Endothelial cell of umbilical vein (primary cell): ENCODE results near the gene ARHGAP28. TPM values are rescaled to one million over a fixed set of nuclear protein-coding genes. Genes with fewer than 3 reads are reported as not detected.

Source experiments
- BruUV-seq: library from RNA; stranded (reverse); fragments of 400-500 nt; replicated peaks from 2 replicates; lab custom pipeline; 2021; lab: Mats Ljungman, UMichigan
- CTCF ChIA-PET: fragments of 300-600, 350-600 bp; sonication (Branson Sonifier 250); formaldehyde crosslinking; loops from one replicate; lab custom pipeline; 2021; ENCODE audit warnings: antibody characterized with exemption, inconsistent platforms; lab: Charles Lee
- POLR2A ChIA-PET: fragments of 300-600, 350-600 bp; sonication (Branson Sonifier 250); formaldehyde crosslinking; loops from one replicate; lab custom pipeline; 2021; ENCODE audit warnings: antibody characterized with exemption, inconsistent platforms; lab: Charles Lee
- DNase-seq: peaks from one replicate; pipeline ENCODE4 v3.0.0-alpha.2; 2011; ENCODE audit warnings: low read depth, low spot score
- FAIRE-seq: peaks from 2 replicates; lab custom pipeline; 2011; peaks lifted over from hg19 to GRCh38; lab: Jason Lieb, UNC
- H2AFZ ChIP-seq: 2 replicates; pipeline ENCODE4 v1.6.0; 2012; ENCODE audit warnings: low read depth, low read length, control low read depth, inconsistent platforms
- H3K27ac ChIP-seq: 2 replicates; pipeline ENCODE4 v1.5.1; 2011; ENCODE audit warnings: low read depth, mild to moderate bottlenecking, control low read depth, low read length, moderate library complexity; ENCODE audit not compliant: insufficient read depth
- H3K27me3 ChIP-seq, 2 experiments: 2 replicates each; pipeline versions ENCODE4 v1.6.0 to v1.6.1; 2011; ENCODE audit warnings: low read length in 2 of 2, mixed read lengths in 1 of 2; ENCODE audit not compliant: control insufficient read depth in 2 of 2, insufficient read depth in 2 of 2
- H3K36me3 ChIP-seq, 2 experiments: 2 replicates in 1 of 2; 3 replicates in 1 of 2; pipeline ENCODE4 v1.5.1; 2011; ENCODE audit warnings: low read length in 2 of 2, mild to moderate bottlenecking in 1 of 2, moderate library complexity in 1 of 2; ENCODE audit not compliant: control insufficient read depth in 2 of 2, insufficient read depth in 2 of 2; ENCODE audit errors: extremely low read depth in 1 of 2
- H3K4me1 ChIP-seq: 3 replicates; pipeline ENCODE4 v1.5.1; 2011; ENCODE audit warnings: mild to moderate bottlenecking, low read length; ENCODE audit not compliant: control insufficient read depth, insufficient read depth; ENCODE audit errors: extremely low read depth
- H3K4me2 ChIP-seq: 2 replicates; pipeline ENCODE4 v1.6.1; 2011; ENCODE audit warnings: low read length, control low read depth, mixed read lengths; ENCODE audit not compliant: insufficient read depth
- H3K4me3 ChIP-seq, 3 experiments: fragments of 200-600 bp in 1 of 3; sonication (generic), shearing (Covaris generic) in 1 of 3; replicated peaks in 1 of 3; 2 replicates each; pipeline ENCODE4 v1.5.1; 2011 to 2016; ENCODE audit warnings: control low read depth in 3 of 3, low read length in 3 of 3, mild to moderate bottlenecking in 2 of 3, inconsistent platforms in 1 of 3, low read depth in 1 of 3, moderate library complexity in 1 of 3; ENCODE audit not compliant: insufficient read depth in 1 of 3
- H3K79me2 ChIP-seq: 2 replicates; pipeline ENCODE4 v1.6.0; 2012; ENCODE audit warnings: low read length, inconsistent platforms; ENCODE audit not compliant: control insufficient read depth, insufficient read depth
- H3K9ac ChIP-seq: replicated peaks from 2 replicates; pipeline ENCODE3; 2011; ENCODE audit warnings: low read length, control low read depth; ENCODE audit not compliant: insufficient read depth; ENCODE audit errors: extremely low read depth
- H3K9me1 ChIP-seq: replicated peaks from 3 replicates; pipeline ENCODE4 v1.6.0; 2011; ENCODE audit warnings: mild to moderate bottlenecking, low read length; ENCODE audit not compliant: control insufficient read depth, insufficient read depth; ENCODE audit errors: extremely low read depth
- H3K9me3 ChIP-seq: replicated peaks from 2 replicates; pipeline ENCODE4 v1.5.1; 2012; ENCODE audit warnings: low read length, inconsistent platforms; ENCODE audit not compliant: control insufficient read depth, insufficient read depth
- H4K20me1 ChIP-seq: replicated peaks from 2 replicates; pipeline ENCODE3; 2011; ENCODE audit warnings: mild to moderate bottlenecking, low read length; ENCODE audit not compliant: control insufficient read depth, insufficient read depth; ENCODE audit errors: extremely low read depth
- CTCF ChIP-seq, 2 donors: IDR thresholded peaks; 1 replicate in 1 of 2; 2 replicates in 1 of 2; pipeline ENCODE4 v1.5.1; 2011; ENCODE audit warnings: low read length in 2 of 2, mild to moderate bottlenecking in 2 of 2, moderate library complexity in 2 of 2, control low read depth in 1 of 2, inconsistent platforms in 1 of 2, low read depth in 1 of 2; ENCODE audit not compliant: insufficient read depth in 1 of 2; ENCODE audit errors: extremely low read depth in 1 of 2
- EZH2 ChIP-seq: IDR thresholded peaks from 2 replicates; pipeline ENCODE4 v1.6.1; 2012; ENCODE audit warnings: borderline replicate concordance, low read depth, mild to moderate bottlenecking, moderate library complexity, low read length, inconsistent platforms; ENCODE audit not compliant: severe bottlenecking
- FOS ChIP-seq: IDR thresholded peaks from 2 replicates; pipeline ENCODE4 v1.6.1; 2011; ENCODE audit warnings: mild to moderate bottlenecking, low read length, moderate library complexity, borderline replicate concordance; ENCODE audit not compliant: insufficient read depth
- GATA2 ChIP-seq: IDR thresholded peaks from 2 replicates; pipeline ENCODE4 v1.7.0; 2011; ENCODE audit warnings: low read depth, mild to moderate bottlenecking, moderate library complexity, mixed read lengths, low read length; ENCODE audit not compliant: insufficient read length, insufficient read depth
- JUN ChIP-seq: IDR thresholded peaks from 2 replicates; pipeline ENCODE4 v1.6.1; 2011; ENCODE audit warnings: borderline replicate concordance, low read depth; ENCODE audit not compliant: insufficient read length, insufficient read depth
- MAX ChIP-seq: IDR thresholded peaks from 2 replicates; pipeline ENCODE4 v1.6.1; 2011; ENCODE audit not compliant: insufficient read depth, insufficient read length
- MYC ChIP-seq: IDR thresholded peaks from one replicate; pipeline ENCODE4 v1.6.1; 2011; ENCODE audit warnings: mild to moderate bottlenecking, low read depth, low read length
- POLR2A ChIP-seq: IDR thresholded peaks from 2 replicates; pipeline ENCODE4 v1.6.1; 2012; ENCODE audit warnings: low read depth, mild to moderate bottlenecking, control low read depth, low read length
- POLR2AphosphoS5 ChIP-seq: IDR thresholded peaks from 2 replicates; pipeline ENCODE4 v1.6.1; 2012; ENCODE audit warnings: low read depth, mild to moderate bottlenecking, control low read depth, low read length, moderate library complexity; ENCODE audit not compliant: insufficient read depth
- dilution Hi-C: fragments of 300-500 bp; cut with MboI; formaldehyde crosslinking; loops from one replicate; pipeline ENCODE4 v1.15.0; 2019; ENCODE audit warnings: low sequenced_read_pairs; ENCODE audit not compliant: extremely low pct_ligation_motif_present
- intact Hi-C: fragments of 100-400 bp; cut with micrococcal nuclease; formaldehyde crosslinking; loops from one replicate; pipeline ENCODE4 v1.10.0; 2022
- polyA plus RNA-seq, 4 experiments: library from polyadenylated mRNA; depleted of rRNA in 3 of 4; stranded (reverse) in 3 of 4; unstranded in 1 of 4; fragments of >200 nt; gene quantifications; 2 replicates each; pipeline versions ENCODE4 v1.2.1 to v1.2.3, GENCODE V29; 2011 to 2012; ENCODE audit warnings: missing spikeins in 1 of 4
- total RNA-seq: library from RNA; stranded (reverse); gene quantifications from 2 replicates; pipeline ENCODE4 v1.2.3, GENCODE V29; 2021

Gene ARHGAP28
- total and polyA plus RNA-seq, 2 donors (not counting 3 experiments of a cell fraction or from before 2014, with no cell fraction given) = 3.8 to 23.4 TPM

- ChIA-PET CTCF (interaction anchor here (1.3 kb wide), 1 partner anchor 11 kb away, joined by 5 read pairs; no protein-coding TSS in a partner anchor), POLR2A (no interaction called here)
- TF ChIP-seq MYC (no peak), MAX (no peak), CTCF (IDR thresholded peaks at IDR 0.05; ENCODE audit: extremely low read depth in 1 of 2, insufficient read depth in 1 of 2, low read depth in 1 of 2, low read length in 2 of 2) (no peak)
- no TSS peak for BruUV-seq
- no peak overlapping the region for H3K9ac ChIP-seq
- no peaks in the 10 kb centered on the region for H3K9me3 ChIP-seq
- intact Hi-C loops = no loop called here
- FAIRE-seq (no peak), DNase-seq (no peak)
- no peaks in the 10 kb centered on the region for H4K20me1 ChIP-seq
- no peaks in the 10 kb centered on the region for H3K79me2 ChIP-seq
- dilution Hi-C loops = no loop called here
- H3K27me3 ChIP-seq = peaks cover 0 to 2% of the 10 kb centered on the region in 2 experiments
- H2AFZ ChIP-seq = no peak overlapping the region
- no peaks in the 10 kb centered on the region for H3K9me1 ChIP-seq
- H3K4me1 ChIP-seq = no peaks in the 10 kb centered on the region
- H3K4me3 ChIP-seq = no peak overlapping the region
- H3K36me3 ChIP-seq = no peaks in the 10 kb centered on the region
- no peak overlapping the region for H3K27ac ChIP-seq
- no peak overlapping the region for H3K4me2 ChIP-seq
These were observed 89.8 kb downstream of the ARHGAP28 start for GRCh38 chr18:6819332-6819731.

GRCh38 chr18:6820314-6820713, 90.8 kb downstream of the ARHGAP28 start:
- Histone ChIP-seq H3K4me2 (no peak overlapping the region), H3K9ac (no peak overlapping the region), H3K27ac (no peak overlapping the region), H3K36me3 (no peaks in the 10 kb centered on the region), H3K4me1 (no peaks in the 10 kb centered on the region), H4K20me1 (no peaks in the 10 kb centered on the region), H3K9me3 (no peaks in the 10 kb centered on the region), H3K9me1 (no peaks in the 10 kb centered on the region), H2AFZ (no peak overlapping the region), H3K4me3 (no peak overlapping the region), H3K27me3 (peaks cover 0 to 2% of the 10 kb centered on the region in 2 experiments), H3K79me2 (no peaks in the 10 kb centered on the region)
- POLR2A ChIA-PET = no interaction called here
- FAIRE-seq (no peak), DNase-seq (no peak)
- dilution Hi-C loops = no loop called here
- BruUV-seq = no TSS peak
- CTCF ChIA-PET = no interaction called here
- TF ChIP-seq EZH2 (no peak), POLR2AphosphoS5 (no peak), GATA2 (no peak), CTCF (IDR thresholded peaks at IDR 0.05; ENCODE audit: extremely low read depth in 1 of 2, insufficient read depth in 1 of 2, low read depth in 1 of 2, low read length in 2 of 2) (no peak), FOS (no peak), MYC (no peak), MAX (no peak), JUN (no peak), POLR2A (no peak)
- intact Hi-C loops = no loop called here
